Brain pericyte (primary cell): ENCODE measurements around the gene PRKCA.
"Not testable (repeated sequence)": the region's sequence is repeated elsewhere in the genome, so short reads cannot be mapped to it uniquely, and the experiment has no call there.

ENCODE experiments used
- DNase-seq: peaks from one replicate; pipeline ENCODE4 v3.0.0-alpha.2; 2012; ENCODE audit warnings: low read depth, low spot score

Gene PRKCA

GRCh38 chr17:66350576-66350975 is 48.2 kb downstream of the PRKCA start:
- DNase-seq = not testable (repeated sequence)

DNA sequence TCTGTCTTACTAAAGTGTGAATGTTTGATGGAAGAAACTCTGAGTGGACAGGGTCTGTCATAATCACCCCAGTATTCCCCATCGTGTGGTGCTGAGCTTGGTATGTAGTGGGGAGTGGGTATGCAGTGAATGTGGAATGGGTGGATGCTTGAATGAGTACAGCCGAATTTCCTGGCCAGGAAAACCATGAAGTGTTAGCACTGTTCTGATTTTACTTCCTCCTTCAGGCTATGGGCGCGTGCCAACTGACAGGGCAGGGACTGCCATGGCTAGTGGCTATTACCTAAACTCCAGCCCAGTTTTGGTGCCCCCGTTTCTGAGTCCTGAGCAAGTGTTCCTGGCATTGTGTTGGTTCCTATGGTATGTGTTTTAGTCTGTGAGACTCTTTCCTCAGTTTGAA is 48.6 kb downstream of the PRKCA start:
- DNase-seq = no peak

- DNase-seq = no peak
Observed at GRCh38 chr17:66351701-66352100, 49.3 kb downstream of the PRKCA start.

DNA sequence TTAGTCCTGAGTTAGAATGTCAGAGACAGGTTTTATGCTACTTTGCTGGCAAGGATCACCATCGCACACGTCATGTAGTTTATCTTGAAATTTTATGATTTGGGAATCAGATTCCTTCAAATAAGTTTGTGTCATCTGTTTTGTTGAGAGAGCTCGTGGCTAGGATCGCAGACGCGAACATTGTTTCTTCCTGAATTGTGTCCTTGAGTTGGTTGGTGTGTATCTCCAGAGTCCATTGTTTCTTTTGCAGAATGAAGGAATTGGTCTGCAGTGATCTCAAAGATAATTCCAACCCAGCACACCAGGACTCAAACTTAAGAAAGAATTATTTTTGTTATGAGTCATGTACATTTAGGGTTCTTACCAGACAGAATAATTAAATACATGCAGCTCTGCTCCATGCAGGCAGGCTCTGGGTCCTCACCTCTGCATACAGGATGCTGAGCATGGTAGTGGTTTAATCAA is 51.6 kb downstream of the PRKCA start:
- DNase-seq = peak; percentile 53

- no peak for DNase-seq
Observed at GRCh38 chr17:66354472-66354871, 52.1 kb downstream of the PRKCA start.

DNA sequence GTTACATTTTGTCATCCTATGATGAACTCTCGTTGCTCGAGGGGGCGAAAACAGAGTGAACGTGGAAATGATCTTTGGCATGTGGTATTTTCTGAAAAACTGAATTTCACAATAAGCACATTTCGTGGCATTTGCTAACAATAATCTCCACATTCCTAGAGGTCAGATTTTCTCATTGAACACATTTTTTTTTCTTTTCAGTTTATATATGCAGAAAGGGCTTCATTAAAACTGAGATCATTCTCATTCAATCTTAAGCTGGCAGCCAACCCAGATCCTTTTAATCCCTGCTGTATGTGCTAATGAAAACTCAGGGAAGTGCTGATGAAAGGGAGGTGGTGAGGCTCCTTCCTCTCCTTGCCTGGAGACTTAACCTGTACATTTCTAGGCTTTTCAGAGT is 52.6 kb downstream of the PRKCA start:
- no peak for DNase-seq

GRCh38 chr17:66355510-66355909 is 53.1 kb downstream of the PRKCA start:
- no peak for DNase-seq

DNA sequence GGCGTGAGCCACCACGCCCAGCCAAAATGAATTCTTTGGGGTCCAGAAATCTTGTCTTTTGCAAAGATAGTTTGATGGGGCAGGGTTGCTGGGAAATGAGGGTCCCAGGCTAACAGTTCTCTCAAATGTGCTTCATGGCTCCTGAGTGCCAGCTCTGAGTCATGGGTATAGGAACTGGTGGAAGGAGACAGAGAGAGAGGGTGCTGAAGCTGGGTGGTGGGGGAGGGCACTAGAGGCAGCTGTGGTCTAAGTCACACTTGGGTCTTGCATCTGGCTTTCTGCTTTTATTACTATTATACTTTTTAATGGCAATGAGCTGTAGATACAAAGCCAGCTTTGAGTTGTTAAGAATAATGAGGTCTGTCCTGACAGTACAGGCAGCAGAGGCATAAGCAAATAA is 54.6 kb downstream of the PRKCA start:
- no peak for DNase-seq

DNA sequence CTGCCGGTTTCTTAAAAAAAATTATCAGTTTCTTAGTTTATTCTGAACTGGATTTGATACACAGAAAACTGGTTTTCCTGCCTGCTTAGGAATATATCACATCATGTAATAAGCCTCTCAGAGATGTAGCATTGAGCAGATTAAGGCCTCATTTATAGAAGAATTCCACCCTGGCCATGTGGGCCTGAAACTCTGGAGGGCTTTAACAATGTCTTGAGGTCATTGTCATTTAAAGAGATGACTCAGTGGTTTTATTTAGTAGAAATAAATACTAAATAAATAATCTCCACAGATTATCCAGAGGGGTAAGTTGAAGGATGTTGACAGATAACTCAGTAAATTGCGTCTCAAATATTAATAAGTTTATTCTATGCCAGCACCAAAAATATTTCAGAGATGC is 56.9 kb downstream of the PRKCA start:
- DNase-seq = no peak

DNA sequence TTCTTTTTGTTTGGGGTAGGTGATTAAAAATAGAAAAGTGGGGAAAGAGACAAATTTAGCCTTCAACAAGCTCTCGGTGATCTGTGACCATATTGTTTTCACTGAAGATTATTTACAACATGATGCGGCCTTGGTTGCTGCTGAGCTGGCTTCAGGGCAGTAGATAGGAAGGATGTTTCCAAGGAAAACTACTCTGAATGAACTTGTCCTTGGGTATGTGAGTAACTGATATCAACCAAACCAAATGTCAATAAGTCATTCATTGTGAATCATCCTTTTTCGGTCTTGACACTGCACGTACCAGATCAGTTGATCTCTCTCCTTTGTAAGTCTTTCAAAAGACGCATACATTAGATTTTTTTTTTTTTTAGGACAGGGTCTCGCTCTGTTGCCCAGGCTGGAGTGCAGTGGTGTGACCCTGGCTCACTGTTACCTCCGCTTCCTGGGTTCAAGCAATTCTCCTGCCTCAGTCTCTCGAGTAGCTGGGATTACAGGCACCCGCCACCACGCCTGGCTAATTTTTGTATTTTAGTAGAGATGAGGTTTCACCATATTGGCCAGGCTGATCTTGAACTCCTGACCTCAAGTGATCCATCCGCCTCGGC is 58.6 kb downstream of the PRKCA start:
- DNase-seq = not testable (repeated sequence)

DNA sequence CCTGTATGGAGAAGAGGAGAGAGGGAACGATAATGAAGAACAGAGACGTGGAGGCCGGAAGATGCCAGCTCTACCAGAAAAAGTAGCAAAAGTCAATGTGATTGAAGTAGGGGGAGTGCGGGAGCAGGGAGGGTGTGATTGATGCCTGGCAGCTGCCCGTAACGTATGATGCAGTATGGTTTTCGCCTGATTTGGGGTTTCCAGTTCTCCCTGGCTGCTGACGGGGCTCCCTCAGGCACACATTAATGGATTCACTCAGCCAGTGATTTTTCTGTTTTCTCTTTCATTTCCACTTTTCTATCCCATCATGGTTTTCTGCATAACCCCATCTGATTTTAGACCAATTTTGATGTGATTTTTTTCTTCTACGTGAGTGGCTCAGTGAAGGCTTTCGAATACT is 62.1 kb downstream of the PRKCA start:
- DNase-seq = no peak

DNA sequence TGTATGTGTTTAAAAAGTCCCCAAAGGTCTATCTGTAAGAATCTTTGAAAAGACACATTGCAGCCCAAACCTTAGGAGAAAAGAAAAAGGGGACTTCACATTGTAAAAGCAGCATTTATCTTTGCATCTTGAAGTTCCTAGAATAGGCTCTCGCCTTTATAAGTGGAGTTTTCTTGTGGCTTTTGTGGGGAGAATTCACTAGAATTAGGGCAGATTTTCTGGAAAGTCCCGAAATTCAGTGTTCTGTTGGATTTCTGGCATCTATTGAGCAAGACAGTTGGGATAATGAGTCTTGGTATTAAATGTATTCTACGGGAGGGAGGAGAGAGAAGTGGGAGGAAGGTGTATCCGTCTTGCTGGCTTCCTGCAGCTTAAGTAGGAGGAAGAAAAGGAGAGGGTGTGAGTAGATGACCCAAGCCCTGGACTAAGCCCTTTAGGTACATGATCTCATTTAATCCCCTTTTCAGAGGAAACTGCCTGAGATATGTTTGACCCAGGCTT is 62.6 kb downstream of the PRKCA start:
- no peak for DNase-seq

GRCh38 chr17:66365903-66366302 is 63.5 kb downstream of the PRKCA start:
- DNase-seq = no peak

DNA sequence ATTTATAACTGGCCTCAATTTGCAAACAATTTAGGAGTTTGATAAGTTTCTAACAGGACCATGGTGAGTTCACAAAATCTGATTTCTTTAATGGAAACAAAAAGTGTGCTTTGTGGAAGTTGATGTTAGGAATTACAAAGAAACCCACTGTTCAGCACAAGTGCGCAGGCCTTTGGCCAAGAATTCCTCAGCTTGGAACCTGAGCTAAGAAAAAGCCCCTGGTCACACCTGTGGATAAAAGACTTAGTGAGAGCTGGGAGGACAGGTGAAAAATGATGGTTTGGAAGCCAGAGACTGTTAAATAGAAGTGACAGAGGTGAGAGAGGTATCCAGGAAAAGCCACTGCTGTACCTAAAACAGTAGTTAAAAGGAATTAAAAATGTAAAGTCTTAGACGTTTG is 64.7 kb downstream of the PRKCA start:
- no peak for DNase-seq

DNA sequence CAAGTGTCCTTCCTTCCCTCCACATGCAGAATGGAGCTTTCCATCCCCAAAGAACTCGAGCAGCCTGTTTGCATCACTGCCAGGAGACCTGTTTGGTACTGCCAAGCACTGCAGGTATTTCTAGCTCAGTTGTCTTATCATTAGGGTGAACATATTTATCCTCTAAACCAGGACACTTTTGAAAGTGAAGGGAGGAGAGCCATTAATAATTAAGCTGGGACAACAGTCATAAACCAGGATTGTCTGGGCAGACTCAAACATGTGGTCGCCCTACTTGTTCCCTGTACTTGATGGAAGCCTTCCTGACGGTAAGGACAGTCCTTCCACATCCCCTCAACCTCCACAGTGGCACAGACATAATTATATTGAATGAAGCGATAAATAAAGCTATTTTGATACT is 67.4 kb downstream of the PRKCA start:
- DNase-seq = no peak

DNA sequence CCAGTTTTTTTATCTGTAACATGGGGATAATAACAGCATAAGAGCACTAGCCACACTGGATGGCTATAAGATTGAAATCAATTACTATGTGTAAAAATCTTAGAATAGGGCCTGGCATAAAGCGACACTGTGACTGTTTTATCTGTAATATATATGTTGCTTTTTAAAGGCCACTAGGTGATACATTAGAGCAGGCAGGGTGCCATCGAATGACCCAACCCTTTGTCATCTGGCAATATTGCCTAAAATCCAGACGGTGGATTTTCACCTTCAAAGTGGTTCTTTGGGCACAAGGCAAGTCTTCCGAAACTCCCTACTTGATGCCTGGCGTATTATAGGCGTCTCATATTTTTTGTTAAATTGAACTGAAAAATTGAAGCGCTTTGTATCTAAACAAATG is 69.1 kb downstream of the PRKCA start:
- no peak for DNase-seq

- DNase-seq = no peak
Observed at GRCh38 chr17:66372182-66372581, 69.8 kb downstream of the PRKCA start.

DNA sequence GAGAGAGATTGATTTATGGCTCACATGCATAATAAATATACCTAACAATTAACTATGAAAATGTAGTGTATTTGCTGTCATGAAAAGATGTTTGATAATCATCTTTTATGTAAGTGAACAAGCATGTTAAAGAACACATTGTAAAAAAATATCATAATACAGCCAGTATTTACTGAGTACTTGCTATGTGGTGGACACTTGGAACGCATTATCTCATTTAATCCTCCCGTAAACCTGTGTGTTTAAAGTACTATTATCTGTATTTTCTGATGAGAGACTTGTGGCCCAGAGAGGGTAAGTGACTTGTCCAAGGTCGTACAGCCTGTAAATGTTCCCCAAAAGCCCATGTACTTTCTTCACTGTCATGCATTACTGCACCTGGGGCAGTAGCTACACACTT is 70.7 kb downstream of the PRKCA start:
- DNase-seq = no peak

DNA sequence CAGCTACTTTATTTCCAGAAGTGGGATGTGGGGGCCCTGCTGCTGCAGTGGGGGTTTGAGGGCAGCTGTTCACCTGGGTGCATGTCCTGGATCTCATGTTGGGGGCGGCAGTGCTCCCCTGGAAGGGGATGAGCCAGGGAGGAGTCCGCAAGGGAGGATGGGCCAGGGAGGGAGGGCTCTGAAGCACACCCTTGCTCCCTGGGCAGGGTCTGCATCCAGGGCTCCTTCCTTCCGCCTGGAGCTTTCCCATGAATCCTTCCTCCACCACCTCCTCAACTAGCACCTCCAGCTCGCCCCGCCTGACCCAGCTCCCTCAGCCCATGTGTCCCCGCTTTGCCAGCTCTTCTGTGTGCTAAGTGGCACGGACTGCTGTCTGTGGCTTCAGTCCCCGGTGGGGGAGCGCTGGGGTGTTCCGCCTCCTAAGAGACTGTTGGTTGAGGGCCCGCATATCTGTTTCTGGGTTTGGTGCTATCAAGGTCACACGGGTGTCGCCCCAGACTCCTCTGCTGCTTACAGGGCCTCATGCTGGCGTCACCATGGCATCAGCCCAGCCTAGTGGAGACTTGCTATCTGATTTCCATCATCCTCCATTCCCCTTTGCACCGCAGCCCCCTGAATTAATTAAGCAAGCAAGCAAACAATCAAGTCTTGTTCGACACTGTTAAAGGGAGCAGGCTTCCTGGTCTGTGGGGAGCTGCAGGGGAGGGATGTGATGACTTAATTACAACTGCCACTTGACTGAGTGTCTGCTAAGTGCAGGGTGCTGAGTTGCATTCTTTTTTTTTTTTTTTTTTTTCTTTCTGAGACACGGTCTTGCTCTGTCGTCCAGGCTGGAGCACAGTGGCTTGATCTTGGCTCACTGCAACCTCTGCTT is 71.8 kb downstream of the PRKCA start:
- DNase-seq = no peak

GRCh38 chr17:66375121-66375520 is 72.7 kb downstream of the PRKCA start:
- no peak for DNase-seq

DNA sequence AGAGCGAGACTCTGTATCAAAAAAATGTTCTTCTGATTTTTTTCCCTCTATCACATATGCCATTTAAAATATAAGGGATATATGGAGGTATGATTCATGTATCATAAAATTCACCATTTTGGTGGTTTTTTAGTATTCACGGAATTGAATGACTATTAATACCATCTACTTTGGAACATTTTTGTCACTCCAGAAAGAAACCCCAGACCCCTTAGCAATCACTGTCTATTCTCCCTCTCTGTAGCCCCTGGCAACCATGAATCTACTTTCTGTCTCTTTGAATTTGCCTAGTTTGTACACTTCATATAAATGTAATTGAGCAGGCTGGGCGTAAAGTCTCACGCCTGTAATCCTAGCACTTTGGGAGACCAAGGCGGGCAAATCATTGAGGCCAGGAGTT is 75.9 kb downstream of the PRKCA start:
- DNase-seq = no peak

DNA sequence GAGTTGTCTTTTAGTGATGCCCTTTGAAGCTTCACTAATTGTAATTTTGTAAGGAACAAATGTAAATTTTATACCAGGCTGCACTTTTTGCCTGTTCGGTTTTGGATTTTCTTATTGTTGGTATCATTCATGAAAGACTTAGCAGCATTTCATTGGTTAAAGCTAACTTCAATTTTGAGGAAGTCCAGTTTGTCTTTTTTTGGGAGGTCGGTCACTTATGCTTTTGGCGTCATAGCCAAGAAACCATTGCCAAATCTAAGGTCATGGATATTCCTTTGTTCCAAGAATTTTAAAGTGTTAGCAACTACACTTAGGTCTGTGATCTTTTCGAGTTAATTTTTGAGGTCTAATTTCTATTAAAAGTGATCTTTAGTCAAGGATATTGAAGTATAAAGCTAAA is 77.1 kb downstream of the PRKCA start:
- DNase-seq = no peak

DNA sequence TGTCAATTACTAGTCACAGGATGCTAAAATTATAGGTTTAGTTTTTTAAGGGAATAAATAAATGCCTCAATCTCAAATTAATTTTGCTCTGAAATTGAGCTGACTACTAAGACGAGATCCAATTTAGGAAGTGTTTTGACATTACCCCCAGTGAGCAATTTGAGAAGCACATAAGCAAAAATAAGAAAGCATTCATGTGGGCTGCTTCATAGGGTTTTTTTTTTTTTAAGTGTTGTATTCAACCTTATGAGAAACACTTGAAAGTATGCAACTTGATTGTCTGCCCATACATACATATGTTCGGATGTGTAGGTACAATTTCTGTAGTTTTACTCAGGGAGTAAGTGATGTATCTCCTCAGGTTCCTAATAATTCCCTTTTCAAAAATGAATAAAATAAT is 77.6 kb downstream of the PRKCA start:
- DNase-seq = no peak
